HepG2 (cell line): Measurements from ENCODE around the gene CFL1. TPM values are rescaled to one million over a fixed set of nuclear protein-coding genes. Genes with fewer than 3 reads are reported as not detected.

Source experiments
- ELF1 ChIP-seq: sonication (generic); formaldehyde crosslinking; IDR thresholded peaks from 2 replicates; pipeline ENCODE4 v1.4.0; 2020; ENCODE audit warnings: missing genetic modification reagents
- ESRRA ChIP-seq: sonication (generic); formaldehyde crosslinking; IDR thresholded peaks from 2 replicates; pipeline ENCODE4 v1.5.1; 2020; ENCODE audit warnings: mild to moderate bottlenecking, low read depth, missing genetic modification reagents
- MED1 ChIP-seq: sonication (generic); formaldehyde crosslinking; IDR thresholded peaks from 2 replicates; pipeline ENCODE4 v1.4.0; 2020; ENCODE audit warnings: missing genetic modification reagents
- MED8 ChIP-seq: sonication (generic); formaldehyde crosslinking; IDR thresholded peaks from 2 replicates; pipeline ENCODE4 v1.8.1; 2023; ENCODE audit warnings: mild to moderate bottlenecking, missing genetic modification reagents; ENCODE audit not compliant: insufficient replicate concordance
- MYNN ChIP-seq: sonication (generic); formaldehyde crosslinking; IDR thresholded peaks from 2 replicates; pipeline ENCODE4 v1.4.0; 2020; ENCODE audit warnings: mild to moderate bottlenecking, low read depth, missing genetic modification reagents
- NR2F2 ChIP-seq: IDR thresholded peaks from 2 replicates; pipeline ENCODE4 v1.6.1; 2012; ENCODE audit warnings: low read depth, inconsistent platforms, borderline replicate concordance
- REL ChIP-seq: sonication (generic); formaldehyde crosslinking; conservative IDR thresholded peaks from 2 replicates; pipeline ENCODE4 v1.8.0; 2022; ENCODE audit warnings: mild to moderate bottlenecking, missing genetic modification reagents, moderate library complexity
- SMAD9 ChIP-seq: sonication (generic); formaldehyde crosslinking; IDR thresholded peaks from 2 replicates; pipeline ENCODE4 v1.5.1; 2020; ENCODE audit warnings: mild to moderate bottlenecking, missing genetic modification reagents
- ZFP36L1 ChIP-seq: sonication (generic); formaldehyde crosslinking; IDR thresholded peaks from 2 replicates; pipeline ENCODE4 v1.8.0; 2022; ENCODE audit warnings: mild to moderate bottlenecking, missing genetic modification reagents, moderate library complexity
- ZFP62 ChIP-seq: sonication (generic); formaldehyde crosslinking; IDR thresholded peaks from 2 replicates; pipeline ENCODE4 v1.4.0; 2020; ENCODE audit warnings: missing genetic modification reagents
- ZNF251 ChIP-seq: sonication (generic); formaldehyde crosslinking; IDR thresholded peaks from 2 replicates; pipeline ENCODE4 v1.9.0; 2021; ENCODE audit warnings: mild to moderate bottlenecking, missing genetic modification reagents
- ZNF343 ChIP-seq: sonication (generic); formaldehyde crosslinking; IDR thresholded peaks from 2 replicates; pipeline ENCODE4 v1.4.0; 2020; ENCODE audit warnings: mild to moderate bottlenecking, missing genetic modification reagents
- ZNF430 ChIP-seq: sonication (generic); formaldehyde crosslinking; IDR thresholded peaks from 2 replicates; pipeline ENCODE4 v1.9.0; 2021; ENCODE audit warnings: mild to moderate bottlenecking, missing genetic modification reagents
- ZNF431 ChIP-seq: sonication (generic); formaldehyde crosslinking; IDR thresholded peaks from 2 replicates; pipeline ENCODE4 v1.9.0; 2022; ENCODE audit warnings: missing genetic modification reagents, low read depth, mild to moderate bottlenecking, borderline replicate concordance
- ZNF441 ChIP-seq: sonication (generic); formaldehyde crosslinking; IDR thresholded peaks from 2 replicates; pipeline ENCODE4 v1.7.0; 2021; ENCODE audit warnings: missing genetic modification reagents, borderline replicate concordance
- ZNF761 ChIP-seq: sonication (generic); formaldehyde crosslinking; conservative IDR thresholded peaks from 2 replicates; pipeline ENCODE4 v1.4.0; 2020; ENCODE audit warnings: mild to moderate bottlenecking, missing genetic modification reagents
- ZNF781 ChIP-seq: sonication (generic); formaldehyde crosslinking; IDR thresholded peaks from 2 replicates; pipeline ENCODE4 v1.5.1; 2020; ENCODE audit warnings: borderline replicate concordance, mild to moderate bottlenecking, missing genetic modification reagents; ENCODE audit errors: not compliant biosample characterization
- ZSCAN22 ChIP-seq: sonication (generic); formaldehyde crosslinking; IDR thresholded peaks from 2 replicates; pipeline ENCODE4 v1.4.0; 2020; ENCODE audit warnings: mild to moderate bottlenecking, missing genetic modification reagents
- ZZZ3 ChIP-seq: sonication (generic); formaldehyde crosslinking; IDR thresholded peaks from 2 replicates; pipeline ENCODE4 v1.4.0; 2020; ENCODE audit warnings: missing genetic modification reagents, mild to moderate bottlenecking, borderline replicate concordance
- polyA plus RNA-seq, 8 experiments: library from polyadenylated mRNA; depleted of rRNA in 3 of 8; stranded (reverse) in 7 of 8; unstranded in 1 of 8; fragments of >200 nt; fragmentation: Illumina TruSeq in 4 of 8; extraction: Trizol in 4 of 8; gene quantifications; 2 replicates each; pipeline versions ENCODE4 v1.2.1 to v1.2.3, GENCODE V29; 2011 to 2016; ENCODE audit warnings: low read depth in 4 of 8, missing spikeins in 1 of 8, mixed read lengths in 1 of 8; ENCODE audit not compliant: insufficient read depth in 1 of 8
- total RNA-seq, 5 experiments: library from RNA; depleted of rRNA; stranded (reverse); fragments of >200 nt; fragmentation: Illumina TruSeq; extraction: Trizol; gene quantifications; 2 replicates each; pipeline ENCODE4 v1.2.3, GENCODE V29; 2016; ENCODE audit warnings: low read depth in 1 of 5
- TF ChIP-seq, protein P1 (sequence below): IDR thresholded peaks from 2 replicates; pipeline ENCODE4 v1.6.1; 2016
- TF ChIP-seq, protein P2 (sequence below): IDR thresholded peaks from 2 replicates; pipeline ENCODE4 v1.6.1; 2016; ENCODE audit warnings: mild to moderate bottlenecking, missing biosample characterization, missing genetic modification reagents
- TF ChIP-seq, protein P3 (sequence below): sonication (generic); formaldehyde crosslinking; IDR thresholded peaks from 2 replicates; pipeline ENCODE4 v1.5.1; 2020; ENCODE audit warnings: missing genetic modification reagents, mild to moderate bottlenecking, borderline replicate concordance
- TF ChIP-seq, protein P4 (sequence below): IDR thresholded peaks from 2 replicates; pipeline ENCODE4 v1.6.1; 2016; ENCODE audit warnings: missing compliant biosample characterization, missing genetic modification reagents, borderline replicate concordance
- TF ChIP-seq, protein P5 (sequence below): IDR thresholded peaks from 2 replicates; pipeline ENCODE4 v1.6.1; 2018; ENCODE audit warnings: missing genetic modification reagents

CFL1 gene
- total and polyA plus RNA-seq, 2 of the 13 experiments (the other 11 are each of a cell fraction or from before 2014, with no cell fraction given) = 379 to 383 TPM

DNA sequence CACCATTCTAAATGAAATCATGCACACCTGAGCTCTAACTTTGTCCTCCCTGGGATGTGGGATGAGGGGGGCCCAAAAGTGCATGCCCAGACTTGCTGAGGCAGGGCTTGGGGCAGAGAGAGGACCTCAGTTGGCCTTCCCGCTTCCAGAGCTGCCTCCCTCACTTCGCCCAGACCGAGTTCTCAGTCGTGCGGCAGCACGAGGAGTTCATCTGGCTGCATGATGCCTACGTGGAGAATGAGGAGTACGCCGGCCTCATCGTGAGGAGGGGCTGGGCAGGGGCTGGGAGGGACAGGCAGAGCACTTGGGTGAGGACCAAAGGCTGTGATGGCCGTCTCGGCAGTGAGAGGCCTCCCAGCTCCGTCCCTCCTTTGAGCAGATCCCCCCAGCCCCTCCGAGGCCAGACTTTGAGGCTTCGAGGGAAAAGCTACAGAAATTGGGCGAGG, 8.2 kb downstream of the CFL1 start (continued):
- TF ChIP-seq ZFP62 (CRISPR knock-in tag) (no peak), ESRRA (no peak), ZNF441 (CRISPR knock-in tag) (no peak), MYNN (CRISPR knock-in tag) (no peak), ZZZ3 (CRISPR knock-in tag) (peak; percentile 61; the same call in 1 of the 2 replicates), ZFP36L1 (CRISPR knock-in tag) (no peak), ZNF761 (no peak), NR2F2 (no peak), ZNF431 (CRISPR knock-in tag) (no peak), SMAD9 (CRISPR knock-in tag) (0 out of 2 replicates have a peak, but pooled peaks have one; percentile 74), MED8 (CRISPR knock-in tag) (no peak), ZNF343 (CRISPR knock-in tag) (0 out of 2 replicates have a peak, but pooled peaks have one; percentile 31), ZNF251 (CRISPR knock-in tag) (no peak), ZNF781 (no peak), ZNF430 (CRISPR knock-in tag) (no peak), MED1 (0 out of 2 replicates have a peak, but pooled peaks have one; percentile 19), ELF1 (CRISPR knock-in tag) (no peak), ZSCAN22 (no peak), REL (CRISPR knock-in tag) (no peak)
- TF ChIP-seq, protein P1, sequence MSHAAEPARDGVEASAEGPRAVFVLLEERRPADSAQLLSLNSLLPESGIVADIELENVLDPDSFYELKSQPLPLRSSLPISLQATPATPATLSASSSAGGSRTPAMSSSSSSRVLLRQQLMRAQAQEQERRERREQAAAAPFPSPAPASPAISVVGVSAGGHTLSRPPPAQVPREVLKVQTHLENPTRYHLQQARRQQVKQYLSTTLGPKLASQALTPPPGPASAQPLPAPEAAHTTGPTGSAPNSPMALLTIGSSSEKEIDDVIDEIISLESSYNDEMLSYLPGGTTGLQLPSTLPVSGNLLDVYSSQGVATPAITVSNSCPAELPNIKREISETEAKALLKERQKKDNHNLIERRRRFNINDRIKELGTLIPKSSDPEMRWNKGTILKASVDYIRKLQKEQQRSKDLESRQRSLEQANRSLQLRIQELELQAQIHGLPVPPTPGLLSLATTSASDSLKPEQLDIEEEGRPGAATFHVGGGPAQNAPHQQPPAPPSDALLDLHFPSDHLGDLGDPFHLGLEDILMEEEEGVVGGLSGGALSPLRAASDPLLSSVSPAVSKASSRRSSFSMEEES (CRISPR knock-in tag) = no peak
- TF ChIP-seq, protein P2, sequence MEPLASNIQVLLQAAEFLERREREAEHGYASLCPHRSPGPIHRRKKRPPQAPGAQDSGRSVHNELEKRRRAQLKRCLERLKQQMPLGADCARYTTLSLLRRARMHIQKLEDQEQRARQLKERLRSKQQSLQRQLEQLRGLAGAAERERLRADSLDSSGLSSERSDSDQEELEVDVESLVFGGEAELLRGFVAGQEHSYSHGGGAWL = no peak
- TF ChIP-seq, protein P3, sequence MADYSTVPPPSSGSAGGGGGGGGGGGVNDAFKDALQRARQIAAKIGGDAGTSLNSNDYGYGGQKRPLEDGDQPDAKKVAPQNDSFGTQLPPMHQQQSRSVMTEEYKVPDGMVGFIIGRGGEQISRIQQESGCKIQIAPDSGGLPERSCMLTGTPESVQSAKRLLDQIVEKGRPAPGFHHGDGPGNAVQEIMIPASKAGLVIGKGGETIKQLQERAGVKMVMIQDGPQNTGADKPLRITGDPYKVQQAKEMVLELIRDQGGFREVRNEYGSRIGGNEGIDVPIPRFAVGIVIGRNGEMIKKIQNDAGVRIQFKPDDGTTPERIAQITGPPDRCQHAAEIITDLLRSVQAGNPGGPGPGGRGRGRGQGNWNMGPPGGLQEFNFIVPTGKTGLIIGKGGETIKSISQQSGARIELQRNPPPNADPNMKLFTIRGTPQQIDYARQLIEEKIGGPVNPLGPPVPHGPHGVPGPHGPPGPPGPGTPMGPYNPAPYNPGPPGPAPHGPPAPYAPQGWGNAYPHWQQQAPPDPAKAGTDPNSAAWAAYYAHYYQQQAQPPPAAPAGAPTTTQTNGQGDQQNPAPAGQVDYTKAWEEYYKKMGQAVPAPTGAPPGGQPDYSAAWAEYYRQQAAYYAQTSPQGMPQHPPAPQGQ (CRISPR knock-in tag) = no peak
- TF ChIP-seq, protein P4, sequence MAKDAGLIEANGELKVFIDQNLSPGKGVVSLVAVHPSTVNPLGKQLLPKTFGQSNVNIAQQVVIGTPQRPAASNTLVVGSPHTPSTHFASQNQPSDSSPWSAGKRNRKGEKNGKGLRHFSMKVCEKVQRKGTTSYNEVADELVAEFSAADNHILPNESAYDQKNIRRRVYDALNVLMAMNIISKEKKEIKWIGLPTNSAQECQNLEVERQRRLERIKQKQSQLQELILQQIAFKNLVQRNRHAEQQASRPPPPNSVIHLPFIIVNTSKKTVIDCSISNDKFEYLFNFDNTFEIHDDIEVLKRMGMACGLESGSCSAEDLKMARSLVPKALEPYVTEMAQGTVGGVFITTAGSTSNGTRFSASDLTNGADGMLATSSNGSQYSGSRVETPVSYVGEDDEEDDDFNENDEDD (CRISPR knock-in tag) = peak; percentile 43; the same call in 1 of the 2 replicates
- TF ChIP-seq, protein P5, sequence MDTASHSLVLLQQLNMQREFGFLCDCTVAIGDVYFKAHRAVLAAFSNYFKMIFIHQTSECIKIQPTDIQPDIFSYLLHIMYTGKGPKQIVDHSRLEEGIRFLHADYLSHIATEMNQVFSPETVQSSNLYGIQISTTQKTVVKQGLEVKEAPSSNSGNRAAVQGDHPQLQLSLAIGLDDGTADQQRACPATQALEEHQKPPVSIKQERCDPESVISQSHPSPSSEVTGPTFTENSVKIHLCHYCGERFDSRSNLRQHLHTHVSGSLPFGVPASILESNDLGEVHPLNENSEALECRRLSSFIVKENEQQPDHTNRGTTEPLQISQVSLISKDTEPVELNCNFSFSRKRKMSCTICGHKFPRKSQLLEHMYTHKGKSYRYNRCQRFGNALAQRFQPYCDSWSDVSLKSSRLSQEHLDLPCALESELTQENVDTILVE (CRISPR knock-in tag) = no peak
